ENCODE results near the gene ATG13. TPM values are rescaled to one million over a fixed set of nuclear protein-coding genes. Genes with fewer than 3 reads are reported as not detected.

ATG13 gene
- total and polyA plus RNA-seq, 2 experiments from 2014 or later = 32.9 to 71.1 TPM

- TF ChIP-seq ZNF462 (CRISPR knock-in tag; IDR thresholded peaks at IDR 0.05) = no peak
- no peak for TF ChIP-seq CREB1 (CRISPR knock-in tag; IDR thresholded peaks at IDR 0.05; ENCODE audit: low read depth)
- no peak for TF ChIP-seq CTCF (conservative IDR thresholded peaks at IDR 0.05; ENCODE audit: low read depth in 2 of 2)
- TF ChIP-seq NANOG (IDR thresholded peaks at IDR 0.05; ENCODE audit: borderline replicate concordance) = no peak
- TF ChIP-seq STAT1 (IDR thresholded peaks at IDR 0.05; ENCODE audit: unreplicated experiment) = no peak
- TF ChIP-seq JUNB (IDR thresholded peaks at IDR 0.05; ENCODE audit: unreplicated experiment) = no peak
- no peak for ATAC-seq
- H3K27me3 Mint-ChIP-seq (ENCODE audit: insufficient read depth, low read depth, poor library complexity) = peaks cover 3% of the 10 kb centered on the region
- Histone ChIP-seq H3K27me3 (ENCODE audit: insufficient read depth) (no peaks in the 10 kb centered on the region), H4K20me1 (replicated peaks; ENCODE audit: insufficient read depth) (no peaks in the 10 kb centered on the region), H3K36me3 (ENCODE audit: insufficient read depth) (no peaks in the 10 kb centered on the region), H3K79me2 (replicated peaks; ENCODE audit: insufficient read depth) (no peaks in the 10 kb centered on the region), H3K4me3 (no peak overlapping the region), H3K4me2 (no peak overlapping the region), H2AFZ (no peak overlapping the region), H3K27ac (ENCODE audit: low read depth) (0 out of 2 replicates have a peak overlapping the region, but pooled peaks have one; percentile 4), H3F3A (replicated peaks; ENCODE audit: low read depth) (peaks cover 8% of the 10 kb centered on the region; the same call in 1 of the 2 replicates), H3K4me1 (ENCODE audit: insufficient read depth) (peaks cover 6% of the 10 kb centered on the region), H3K9me2 (ENCODE audit: insufficient read depth) (no peaks in the 10 kb centered on the region)
- no peak overlapping the region for H3K27ac Mint-ChIP-seq
- no peak for DNase-seq (ENCODE audit: low spot score)
- no peak overlapping the region for H3K4me3 Mint-ChIP-seq
- no peaks in the 10 kb centered on the region for H3K9me3 Mint-ChIP-seq
- peaks cover 5% of the 10 kb centered on the region; the same call in 2 of the 3 replicates for H3K4me1 Mint-ChIP-seq
- no peaks in the 10 kb centered on the region for H3K36me3 Mint-ChIP-seq (ENCODE audit: low read depth)
Measured at GRCh38 chr11:46611526-46612304, 5.6 kb upstream of the ATG13 start.
